SU-DHL-6 (cell line): ENCODE results near the gene OSER1.

ENCODE experiments used
- H2AFZ ChIP-seq: fragments of 200-600 bp; sonication (generic); 2 replicates; pipeline ENCODE4 v1.6.1; 2014; ENCODE audit warnings: low read depth, mild to moderate bottlenecking, moderate library complexity, mixed read lengths, antibody characterized with exemption, low read length; ENCODE audit not compliant: severe bottlenecking
- H3F3A ChIP-seq: fragments of 200-600 bp; shearing (Covaris generic); 2 replicates; pipeline ENCODE4 v1.6.0; 2016; ENCODE audit warnings: antibody characterized with exemption, mild to moderate bottlenecking; ENCODE audit not compliant: insufficient read depth
- H3K27ac ChIP-seq: fragments of 200-600 bp; sonication (generic); 2 replicates; pipeline ENCODE4 v1.5.1; 2016; ENCODE audit warnings: low read depth, mild to moderate bottlenecking, low read length, moderate library complexity, mixed read lengths
- H3K27me3 ChIP-seq: fragments of 200-600 bp; sonication (generic), shearing (Covaris generic); 2 replicates; pipeline ENCODE4 v1.6.0; 2014; ENCODE audit warnings: mild to moderate bottlenecking, low read length
- H3K36me3 ChIP-seq: fragments of 200-600 bp; sonication (generic); 2 replicates; pipeline ENCODE4 v1.6.1; 2014; ENCODE audit warnings: mild to moderate bottlenecking, low read length, mixed read lengths
- H3K4me2 ChIP-seq: fragments of 300-600, 200-600 bp; shearing (Covaris generic), sonication (generic); 2 replicates; pipeline ENCODE4 v1.6.0; 2014; ENCODE audit warnings: low read length, low read depth, mild to moderate bottlenecking; ENCODE audit not compliant: poor library complexity, severe bottlenecking
- H3K4me3 ChIP-seq: fragments of 200-600 bp; sonication (generic); 2 replicates; pipeline ENCODE4 v1.5.1; 2014; ENCODE audit warnings: antibody characterized with exemption, low read length, mild to moderate bottlenecking, mixed read lengths; ENCODE audit not compliant: insufficient read depth, poor library complexity, severe bottlenecking
- H3K79me2 ChIP-seq: fragments of 200-600 bp; sonication (generic); 2 replicates; pipeline ENCODE4 v1.6.1; 2014; ENCODE audit warnings: mild to moderate bottlenecking, low read length, moderate library complexity; ENCODE audit not compliant: insufficient read depth
- H3K9ac ChIP-seq: fragments of 200-600 bp; sonication (generic); 2 replicates; pipeline ENCODE4 v1.7.0; 2014; ENCODE audit warnings: mild to moderate bottlenecking, low read length
- H3K9me2 ChIP-seq: fragments of 200-600 bp; sonication (generic); replicated peaks from 2 replicates; pipeline ENCODE4 v1.6.1; 2014; ENCODE audit warnings: low read length; ENCODE audit not compliant: insufficient read depth
- H3K9me3 ChIP-seq: fragments of 200-600 bp; sonication (generic); 2 replicates; pipeline ENCODE4 v1.6.1; 2014; ENCODE audit warnings: low read length, mixed read lengths; ENCODE audit not compliant: insufficient read depth
- H4K20me1 ChIP-seq: fragments of 200-600 bp; sonication (generic); 2 replicates; pipeline ENCODE4 v1.6.1; 2014; ENCODE audit warnings: low read depth, mild to moderate bottlenecking, antibody characterized with exemption, low read length, moderate library complexity, mixed read lengths
- EZH2phosphoT487 ChIP-seq: fragments of 200-600 bp; sonication (generic), shearing (Covaris generic); conservative IDR thresholded peaks from 2 replicates; pipeline ENCODE4 v1.6.1; 2018; ENCODE audit warnings: mild to moderate bottlenecking, antibody characterized with exemption, low read length, moderate library complexity, mixed read lengths
- TF ChIP-seq, protein P1 (sequence below): fragments of 200-600 bp; sonication (generic); IDR thresholded peaks from one replicate; pipeline ENCODE4 v1.5.1; 2017; ENCODE audit warnings: antibody characterized with exemption, mild to moderate bottlenecking, low read length, moderate library complexity; ENCODE audit not compliant: insufficient read depth, poor library complexity, severe bottlenecking

OSER1 gene

GRCh38 chr20:44172572-44172950, 38.0 kb downstream of the OSER1 start:
- no peak overlapping the region for H2AFZ ChIP-seq
- H3K4me2 ChIP-seq = no peak overlapping the region
- no peaks in the 10 kb centered on the region for H3K9me3 ChIP-seq
- H3K36me3 ChIP-seq = no peaks in the 10 kb centered on the region
- H3K27me3 ChIP-seq = no peaks in the 10 kb centered on the region
- H3K27ac ChIP-seq = no peak overlapping the region
- H3F3A ChIP-seq = no peaks in the 10 kb centered on the region
- H3K9ac ChIP-seq = no peak overlapping the region
- H4K20me1 ChIP-seq = no peaks in the 10 kb centered on the region
- no peaks in the 10 kb centered on the region for H3K9me2 ChIP-seq
- TF ChIP-seq, protein P1, sequence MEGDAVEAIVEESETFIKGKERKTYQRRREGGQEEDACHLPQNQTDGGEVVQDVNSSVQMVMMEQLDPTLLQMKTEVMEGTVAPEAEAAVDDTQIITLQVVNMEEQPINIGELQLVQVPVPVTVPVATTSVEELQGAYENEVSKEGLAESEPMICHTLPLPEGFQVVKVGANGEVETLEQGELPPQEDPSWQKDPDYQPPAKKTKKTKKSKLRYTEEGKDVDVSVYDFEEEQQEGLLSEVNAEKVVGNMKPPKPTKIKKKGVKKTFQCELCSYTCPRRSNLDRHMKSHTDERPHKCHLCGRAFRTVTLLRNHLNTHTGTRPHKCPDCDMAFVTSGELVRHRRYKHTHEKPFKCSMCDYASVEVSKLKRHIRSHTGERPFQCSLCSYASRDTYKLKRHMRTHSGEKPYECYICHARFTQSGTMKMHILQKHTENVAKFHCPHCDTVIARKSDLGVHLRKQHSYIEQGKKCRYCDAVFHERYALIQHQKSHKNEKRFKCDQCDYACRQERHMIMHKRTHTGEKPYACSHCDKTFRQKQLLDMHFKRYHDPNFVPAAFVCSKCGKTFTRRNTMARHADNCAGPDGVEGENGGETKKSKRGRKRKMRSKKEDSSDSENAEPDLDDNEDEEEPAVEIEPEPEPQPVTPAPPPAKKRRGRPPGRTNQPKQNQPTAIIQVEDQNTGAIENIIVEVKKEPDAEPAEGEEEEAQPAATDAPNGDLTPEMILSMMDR = no peak
- no peak overlapping the region for H3K4me3 ChIP-seq
- no peaks in the 10 kb centered on the region for H3K79me2 ChIP-seq

DNA sequence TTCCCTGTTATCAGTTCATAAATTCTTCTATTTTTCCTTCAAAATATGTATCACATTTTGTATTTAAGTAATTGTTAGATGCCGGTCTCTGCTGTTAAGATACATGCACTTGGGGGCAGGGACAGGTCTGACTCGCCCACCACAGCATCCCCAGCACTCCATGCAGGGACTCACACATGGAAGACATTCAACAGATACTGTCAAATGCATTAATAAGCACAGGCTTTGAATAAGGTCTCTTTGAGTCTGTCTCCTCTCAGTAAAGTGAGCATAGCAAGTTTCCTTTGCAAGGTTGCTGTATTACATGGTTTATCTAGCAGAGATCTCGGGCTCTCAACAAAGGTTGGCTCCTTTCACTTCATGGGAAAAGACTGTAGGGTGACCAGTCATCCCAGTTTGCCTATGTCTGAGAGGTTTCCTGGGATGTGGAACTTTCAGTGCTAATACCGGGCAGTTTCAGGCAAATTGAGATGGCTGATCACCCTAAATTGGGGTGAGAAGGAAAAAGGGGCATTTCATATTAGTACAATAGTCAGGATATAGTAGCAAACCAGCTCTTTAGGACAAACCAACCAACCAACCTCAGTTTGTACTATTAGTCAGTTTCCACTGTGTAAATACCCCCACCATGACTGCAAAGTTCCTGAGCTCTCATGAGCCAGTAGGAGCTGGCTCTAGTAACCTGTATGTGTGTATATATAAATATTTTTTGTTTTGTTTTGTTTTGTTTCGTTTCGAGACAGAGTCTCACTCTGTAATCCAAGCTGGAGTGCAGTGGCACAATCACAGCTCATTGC, 38.6 kb downstream of the OSER1 start:
- H3K27ac ChIP-seq = no peak overlapping the region
- no peaks in the 10 kb centered on the region for H3F3A ChIP-seq
- no peaks in the 10 kb centered on the region for H3K27me3 ChIP-seq
- H4K20me1 ChIP-seq = no peaks in the 10 kb centered on the region
- H3K4me3 ChIP-seq = no peak overlapping the region
- no peaks in the 10 kb centered on the region for H3K36me3 ChIP-seq
- H3K9me3 ChIP-seq = no peaks in the 10 kb centered on the region
- no peak overlapping the region for H2AFZ ChIP-seq
- no peaks in the 10 kb centered on the region for H3K9me2 ChIP-seq
- no peak overlapping the region for H3K4me2 ChIP-seq
- no peaks in the 10 kb centered on the region for H3K79me2 ChIP-seq
- no peak for TF ChIP-seq EZH2phosphoT487
- TF ChIP-seq, protein P1 = no peak
- no peak overlapping the region for H3K9ac ChIP-seq

DNA sequence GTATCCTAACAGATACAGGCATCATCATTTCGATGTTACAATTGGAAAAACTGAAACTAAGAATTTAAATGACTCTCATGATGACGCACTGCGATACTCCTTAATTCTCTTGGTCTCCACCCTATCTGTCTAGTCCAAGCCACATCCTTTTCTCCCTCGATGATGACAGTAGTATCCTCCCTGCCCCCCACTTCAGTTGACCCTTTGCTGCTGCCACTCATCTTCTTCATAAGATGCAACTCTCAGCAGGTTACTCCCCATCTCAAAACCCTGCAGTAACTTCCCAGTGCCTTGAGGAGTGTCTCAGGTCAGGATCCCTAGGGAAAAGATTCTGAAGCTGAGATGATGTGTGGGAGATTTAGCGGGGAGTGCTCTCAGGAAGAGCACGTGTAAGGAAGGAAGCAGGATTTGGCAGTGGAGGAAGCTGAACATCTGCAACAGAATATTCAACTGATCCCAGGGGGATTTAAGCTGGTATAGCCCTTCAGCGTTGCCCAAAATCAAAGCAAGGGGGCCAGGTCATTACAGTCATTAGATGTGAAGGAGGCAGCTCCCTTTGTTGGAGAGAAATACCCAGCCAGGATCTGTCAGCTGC, 39.7 kb downstream of the OSER1 start:
- Histone ChIP-seq H4K20me1 (no peaks in the 10 kb centered on the region), H3K27ac (no peak overlapping the region), H3K9me2 (no peaks in the 10 kb centered on the region), H3K27me3 (no peaks in the 10 kb centered on the region), H3K79me2 (no peaks in the 10 kb centered on the region), H3K36me3 (no peaks in the 10 kb centered on the region), H3K4me2 (no peak overlapping the region), H3F3A (no peaks in the 10 kb centered on the region), H2AFZ (no peak overlapping the region), H3K9me3 (no peaks in the 10 kb centered on the region), H3K9ac (no peak overlapping the region), H3K4me3 (no peak overlapping the region)
- TF ChIP-seq, protein P1 = no peak
- TF ChIP-seq EZH2phosphoT487 = no peak
